Brain microvascular endothelial cell (primary cell): ENCODE measurements around the gene KRTAP4-11.
A peak's percentile ranks its signal among the peaks of the same experiment; 100 is the strongest.
"Not testable (repeated sequence)": the region's sequence is repeated elsewhere in the genome, so short reads cannot be mapped to it uniquely, and the experiment has no call there.

ENCODE experiments used
- DNase-seq: peaks from one replicate; pipeline ENCODE4 v3.0.0-alpha.2; 2020
- H3K27ac ChIP-seq: fragments of 250-450 bp; sonication (Bioruptor Pico); 2 replicates; pipeline ENCODE4 v1.5.1; 2020; ENCODE audit warnings: mild to moderate bottlenecking, moderate library complexity
- H3K27me3 ChIP-seq: fragments of 250-450 bp; sonication (Bioruptor Pico); replicated peaks from 2 replicates; pipeline ENCODE4 v1.5.1; 2020; ENCODE audit warnings: mild to moderate bottlenecking
- H3K36me3 ChIP-seq: fragments of 250-450 bp; sonication (Bioruptor Pico); replicated peaks from 2 replicates; pipeline ENCODE4 v1.5.1; 2020; ENCODE audit warnings: mild to moderate bottlenecking
- H3K4me3 ChIP-seq: 2 replicates; pipeline ENCODE4 v1.5.1; 2011; ENCODE audit warnings: low read depth, mild to moderate bottlenecking, control low read depth, low read length, moderate library complexity
- in situ Hi-C: cut with HindIII; loops from 2 replicates; pipeline ENCODE4 v1.10.0; 2017; ENCODE audit warnings: low sequenced_read_pairs, low pct_ligation_motif_present
- TF ChIP-seq, protein P1 (sequence below): IDR thresholded peaks from 2 replicates; pipeline ENCODE4 v1.5.1; 2011; ENCODE audit warnings: low read depth, mild to moderate bottlenecking, moderate library complexity, low read length, control low read depth, inconsistent platforms; ENCODE audit errors: missing control alignments

Gene KRTAP4-11

DNA sequence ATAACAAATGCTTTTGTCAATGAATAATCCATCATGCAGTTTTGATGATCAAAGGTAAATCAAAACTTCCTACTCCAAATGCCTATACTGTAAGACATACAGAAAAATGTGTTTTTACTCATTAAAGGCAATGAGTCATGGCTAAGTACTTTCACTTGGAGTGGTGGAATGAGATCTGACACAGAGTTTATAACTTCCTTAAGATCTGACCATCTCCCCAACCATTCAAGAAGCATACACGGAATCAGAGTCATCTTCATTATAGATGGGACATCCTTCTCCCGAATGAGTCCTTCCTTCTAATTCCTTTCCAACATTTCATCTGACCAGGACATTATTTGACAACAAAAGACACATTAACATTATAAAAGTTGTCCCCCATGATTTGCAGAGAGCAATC is 34.7 kb downstream of the KRTAP4-11 start:
- DNase-seq: peak; percentile 21
- H3K4me3 ChIP-seq, in situ Hi-C loops, H3K27me3 ChIP-seq, H3K27ac ChIP-seq, H3K36me3 ChIP-seq: not testable (repeated sequence)

DNA sequence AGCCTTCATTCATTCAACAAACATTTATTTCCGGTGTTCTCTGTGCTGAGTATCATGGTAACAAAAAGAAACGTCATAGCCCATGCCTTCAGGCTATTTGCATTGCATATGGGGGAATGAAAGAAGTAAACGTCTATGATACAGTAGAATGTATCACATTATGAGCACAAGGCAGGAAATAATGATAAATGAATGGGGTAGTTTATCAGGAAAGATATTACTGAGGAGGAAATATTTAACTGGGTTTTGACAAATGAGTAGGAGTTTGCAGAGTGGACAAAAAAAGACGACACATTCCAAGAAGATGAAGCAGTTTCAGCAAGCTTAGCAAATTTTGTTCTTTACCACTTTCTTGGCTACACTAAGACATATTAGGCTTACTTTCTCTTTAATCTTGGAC is 35.5 kb downstream of the KRTAP4-11 start:
- in situ Hi-C loops: no loop called here
- no peak overlapping the region for H3K27ac ChIP-seq

DNA sequence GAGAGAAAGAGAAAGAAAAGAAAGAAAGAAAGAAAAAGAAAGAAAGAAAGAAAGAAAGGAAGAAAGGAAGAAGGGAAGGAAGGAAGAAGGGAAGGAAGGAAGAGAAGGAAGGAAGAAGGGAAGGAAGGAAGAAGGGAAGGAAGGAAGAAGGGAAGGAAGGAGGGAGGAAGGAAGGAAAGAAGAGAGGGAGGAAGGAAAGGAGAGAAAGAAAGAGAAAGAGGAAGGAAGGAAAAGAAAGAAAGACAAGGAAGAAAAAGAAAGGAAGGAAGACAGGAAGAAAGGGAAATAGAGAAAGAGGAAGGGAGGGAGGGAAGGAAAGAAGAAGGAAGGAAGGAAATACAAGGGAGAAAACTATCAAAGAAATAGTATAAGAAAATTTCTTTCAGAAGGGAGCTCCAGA is 41.4 kb downstream of the KRTAP4-11 start:
- TF ChIP-seq, protein P1, sequence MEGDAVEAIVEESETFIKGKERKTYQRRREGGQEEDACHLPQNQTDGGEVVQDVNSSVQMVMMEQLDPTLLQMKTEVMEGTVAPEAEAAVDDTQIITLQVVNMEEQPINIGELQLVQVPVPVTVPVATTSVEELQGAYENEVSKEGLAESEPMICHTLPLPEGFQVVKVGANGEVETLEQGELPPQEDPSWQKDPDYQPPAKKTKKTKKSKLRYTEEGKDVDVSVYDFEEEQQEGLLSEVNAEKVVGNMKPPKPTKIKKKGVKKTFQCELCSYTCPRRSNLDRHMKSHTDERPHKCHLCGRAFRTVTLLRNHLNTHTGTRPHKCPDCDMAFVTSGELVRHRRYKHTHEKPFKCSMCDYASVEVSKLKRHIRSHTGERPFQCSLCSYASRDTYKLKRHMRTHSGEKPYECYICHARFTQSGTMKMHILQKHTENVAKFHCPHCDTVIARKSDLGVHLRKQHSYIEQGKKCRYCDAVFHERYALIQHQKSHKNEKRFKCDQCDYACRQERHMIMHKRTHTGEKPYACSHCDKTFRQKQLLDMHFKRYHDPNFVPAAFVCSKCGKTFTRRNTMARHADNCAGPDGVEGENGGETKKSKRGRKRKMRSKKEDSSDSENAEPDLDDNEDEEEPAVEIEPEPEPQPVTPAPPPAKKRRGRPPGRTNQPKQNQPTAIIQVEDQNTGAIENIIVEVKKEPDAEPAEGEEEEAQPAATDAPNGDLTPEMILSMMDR: no peak
- Histone ChIP-seq H3K27ac (no peak overlapping the region), H3K4me3 (no peak overlapping the region), H3K36me3 (no peaks in the 10 kb centered on the region), H3K27me3 (no peaks in the 10 kb centered on the region)
- no peak for DNase-seq
- in situ Hi-C loops: no loop called here

More for the DNA sequence above, 35.5 kb downstream of the KRTAP4-11 start:
- Histone ChIP-seq H3K4me3 (no peak overlapping the region), H3K27me3 (no peaks in the 10 kb centered on the region), H3K36me3 (no peaks in the 10 kb centered on the region)
- no peak for DNase-seq
- TF ChIP-seq, protein P1: no peak

DNA sequence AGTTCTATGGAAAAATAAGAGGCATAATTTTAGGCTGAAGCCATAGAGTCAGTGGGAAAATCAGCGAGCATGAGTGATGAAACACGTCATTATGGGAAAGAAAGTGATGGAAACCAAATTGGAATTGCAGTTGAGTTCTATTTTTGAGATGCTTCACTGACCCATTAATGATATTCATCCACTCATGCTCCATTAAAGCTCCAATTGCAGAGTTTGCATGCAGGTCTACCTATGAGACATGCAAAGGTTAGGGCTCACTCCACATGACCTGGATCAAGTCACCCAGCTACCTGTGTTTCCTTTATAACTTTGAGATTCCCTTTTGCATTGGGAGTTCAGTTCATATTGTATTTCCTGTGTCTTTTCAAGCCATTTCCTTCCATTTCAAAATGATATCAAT is 44.5 kb downstream of the KRTAP4-11 start:
- no peaks in the 10 kb centered on the region for H3K27me3 ChIP-seq
- no peak overlapping the region for H3K27ac ChIP-seq
- H3K4me3 ChIP-seq: no peak overlapping the region
- in situ Hi-C loops: no loop called here
- TF ChIP-seq, protein P1: no peak
- H3K36me3 ChIP-seq: no peaks in the 10 kb centered on the region
- DNase-seq: no peak

DNA sequence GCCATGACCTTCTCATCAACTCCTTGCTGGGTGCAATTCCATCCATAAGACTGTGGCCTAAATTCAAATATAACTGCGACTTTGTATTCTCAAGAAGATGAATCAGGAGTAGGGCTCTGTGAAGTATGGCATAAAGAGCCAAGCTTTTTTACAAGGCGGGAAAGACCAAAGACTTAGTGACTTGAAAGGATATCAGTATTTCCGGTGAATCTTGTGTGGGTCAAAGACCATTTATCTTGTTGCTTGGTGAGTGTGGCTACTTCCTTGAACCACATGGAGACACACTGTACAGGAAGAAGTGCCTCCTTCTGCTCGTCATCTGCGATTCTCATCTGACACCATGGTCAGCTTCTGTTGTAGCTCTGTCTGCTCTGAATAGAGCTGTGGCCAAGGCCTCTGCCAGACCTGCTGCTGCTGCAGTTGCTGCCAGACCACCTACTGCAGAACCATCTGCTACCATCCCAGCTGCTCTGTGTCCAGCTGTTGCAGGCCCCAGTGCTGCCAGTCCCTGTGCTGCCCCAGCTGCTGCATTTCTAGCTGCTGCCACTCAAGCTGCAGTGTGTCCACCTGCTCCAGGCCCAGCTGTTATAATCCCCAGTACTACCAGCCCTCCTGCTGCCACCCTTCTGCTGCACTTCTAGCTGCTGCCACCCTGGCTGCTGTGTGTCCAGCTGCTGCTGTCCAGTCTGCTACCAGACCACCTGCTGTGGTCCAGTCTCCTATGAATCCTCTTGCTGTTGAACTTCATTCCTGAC is 46.4 kb downstream of the KRTAP4-11 start:
- in situ Hi-C loops: no loop called here
- TF ChIP-seq, protein P1: no peak
- DNase-seq: no peak
- no peak overlapping the region for H3K4me3 ChIP-seq
- no peaks in the 10 kb centered on the region for H3K27me3 ChIP-seq
- no peaks in the 10 kb centered on the region for H3K36me3 ChIP-seq
- H3K27ac ChIP-seq: no peak overlapping the region

DNA sequence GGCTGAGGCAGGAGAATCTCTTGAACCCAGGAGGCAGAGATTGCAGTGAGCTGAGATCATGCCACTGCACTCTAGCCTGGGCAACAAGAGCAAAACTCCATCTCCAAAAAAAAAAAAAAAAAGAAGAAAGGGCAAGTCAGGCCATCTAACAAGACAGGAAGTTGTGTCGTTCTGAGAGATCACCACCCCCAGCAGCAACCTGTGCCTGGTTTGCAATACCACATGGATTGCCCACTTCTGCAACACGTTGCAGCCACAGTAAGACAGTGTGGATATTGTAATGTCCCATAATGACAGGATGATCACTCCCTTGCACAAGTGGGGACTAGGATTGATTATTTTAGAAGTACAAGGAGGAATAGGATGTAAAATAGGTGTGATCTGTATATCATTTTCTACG is 49.1 kb downstream of the KRTAP4-11 start:
- no peaks in the 10 kb centered on the region for H3K27me3 ChIP-seq
- TF ChIP-seq, protein P1: no peak
- no peak overlapping the region for H3K27ac ChIP-seq
- no peak overlapping the region for H3K4me3 ChIP-seq
- DNase-seq: no peak
- H3K36me3 ChIP-seq: no peaks in the 10 kb centered on the region
- in situ Hi-C loops: no loop called here
